GM18507 (cell line): Measurements from ENCODE around the gene ALDOB.

Experiments used
- DNase-seq: peaks from one replicate; pipeline ENCODE4 v3.0.0; 2011; ENCODE audit warnings: low read depth; ENCODE audit not compliant: insufficient read length; ENCODE audit errors: extremely low spot score
- FAIRE-seq: peaks from 2 replicates; lab custom pipeline; 2011; peaks lifted over from hg19 to GRCh38; lab: Jason Lieb, UNC

Gene ALDOB

DNA sequence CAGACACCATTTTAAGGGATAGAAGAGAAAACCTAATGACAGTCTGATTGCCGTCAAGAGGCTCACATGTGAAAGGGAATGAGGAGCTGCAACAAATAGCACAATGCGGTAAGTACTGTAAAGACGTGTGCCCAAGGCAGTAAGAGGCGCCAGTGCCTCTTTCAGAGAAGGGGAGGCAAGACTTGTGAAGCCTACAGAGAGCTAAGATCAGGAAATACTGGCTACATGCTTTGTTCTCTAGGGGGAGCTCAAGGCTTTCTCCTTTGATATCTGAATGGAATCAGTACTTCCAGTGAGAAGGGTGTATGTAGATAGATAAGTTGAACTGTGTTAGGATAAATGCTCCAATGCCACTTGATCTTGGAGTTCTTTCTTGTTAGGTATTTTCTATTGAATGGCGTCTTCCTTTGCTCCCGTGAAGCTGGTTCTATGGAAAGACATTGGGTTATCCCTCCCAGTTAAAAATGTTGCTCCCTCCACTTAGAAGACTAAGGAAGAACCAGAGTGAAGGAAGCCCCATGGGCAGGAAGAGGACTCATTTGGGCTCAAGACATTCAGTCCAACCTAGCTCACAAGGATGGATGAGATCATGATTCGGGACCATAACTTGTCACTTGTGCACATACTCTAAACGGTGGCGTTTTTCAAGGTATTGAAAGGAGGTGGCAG lies 23.5 kb upstream of the ALDOB start:
- FAIRE-seq = peak; percentile 33

DNA sequence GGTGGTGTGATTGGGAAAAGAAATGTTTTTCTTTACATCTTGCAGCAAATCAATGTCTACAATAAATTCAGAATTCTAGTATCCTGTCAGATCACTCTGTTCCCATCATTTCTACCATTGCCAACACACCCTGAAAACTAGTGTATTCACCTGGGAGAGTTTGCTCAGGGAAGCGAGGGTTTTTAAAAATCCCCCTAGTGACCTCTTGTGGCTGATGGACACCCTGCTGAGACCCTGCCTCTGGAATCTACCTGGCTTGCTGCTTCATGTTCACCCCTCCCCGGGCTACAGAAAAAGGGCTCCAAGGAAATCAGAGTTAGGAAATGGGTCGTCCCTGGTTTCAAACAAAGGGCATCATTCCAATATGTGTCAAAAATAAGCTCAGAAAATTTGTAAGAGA lies 21.4 kb upstream of the ALDOB start:
- DNase-seq (no peak), FAIRE-seq (no peak)

More for the DNA sequence above, 23.5 kb upstream of the ALDOB start:
- peak; percentile 9 for DNase-seq

DNA sequence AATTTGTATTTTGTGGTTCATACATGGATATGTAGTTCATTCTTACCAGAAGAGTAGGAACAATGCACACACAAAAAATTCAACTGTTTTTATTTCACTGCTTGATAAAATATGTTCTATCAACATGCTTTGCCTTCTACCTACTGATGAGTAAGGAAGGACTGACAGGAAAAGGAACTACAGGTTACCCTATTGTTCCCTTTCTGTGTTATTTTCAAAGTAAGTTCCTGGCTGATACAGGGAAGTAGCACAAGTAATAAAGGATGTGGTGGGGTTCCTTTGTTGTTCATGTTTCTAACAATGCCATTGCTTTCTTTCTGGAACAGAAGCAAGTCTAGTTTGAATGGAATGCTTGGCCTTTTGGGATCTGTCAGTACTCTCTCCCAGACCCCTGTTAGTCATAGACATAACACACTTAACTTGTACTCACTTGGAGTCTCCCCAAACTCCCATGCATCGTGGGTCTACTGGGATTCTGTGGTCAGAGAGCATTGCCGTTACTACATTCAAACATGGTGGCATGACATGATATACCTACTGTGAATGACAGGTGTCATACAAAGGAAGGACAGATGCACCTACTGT lies 20.2 kb upstream of the ALDOB start:
- no peak for FAIRE-seq
- no peak for DNase-seq

DNA sequence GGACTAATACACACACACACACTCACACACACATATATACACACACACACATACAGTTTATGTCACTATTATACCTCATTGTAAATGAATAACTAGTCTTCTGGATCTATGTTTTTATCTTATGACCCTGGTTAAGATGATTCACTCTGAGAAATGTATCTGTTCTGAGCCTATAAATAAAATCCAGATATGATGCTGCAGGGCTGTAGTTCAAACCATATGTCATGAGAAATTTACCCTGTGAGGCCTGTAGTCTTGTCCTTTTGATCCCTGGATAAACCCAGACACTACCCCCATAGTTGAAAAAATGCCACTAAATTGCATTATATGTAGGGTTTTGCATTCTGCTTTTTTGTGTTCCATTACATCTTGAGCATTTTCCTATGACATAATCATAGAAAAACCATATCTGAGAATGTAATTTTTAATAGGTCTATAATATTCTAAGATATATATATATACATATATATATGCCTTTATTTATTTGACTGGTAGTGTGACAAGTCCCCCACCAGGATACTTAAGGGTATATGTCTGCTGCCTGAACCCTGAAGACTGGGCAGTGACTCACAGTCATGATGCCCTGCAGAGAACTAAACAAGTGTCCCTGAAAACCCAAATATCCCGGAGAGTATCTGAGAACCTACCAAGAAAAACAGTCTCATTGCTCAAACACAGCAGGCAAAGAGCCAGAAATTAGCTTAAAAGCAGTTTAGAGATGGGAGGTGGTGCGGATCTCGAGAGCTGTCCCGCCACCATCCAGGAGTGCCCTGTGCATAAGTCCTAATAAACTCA lies 18.4 kb upstream of the ALDOB start:
- FAIRE-seq (no peak), DNase-seq (no peak)

DNA sequence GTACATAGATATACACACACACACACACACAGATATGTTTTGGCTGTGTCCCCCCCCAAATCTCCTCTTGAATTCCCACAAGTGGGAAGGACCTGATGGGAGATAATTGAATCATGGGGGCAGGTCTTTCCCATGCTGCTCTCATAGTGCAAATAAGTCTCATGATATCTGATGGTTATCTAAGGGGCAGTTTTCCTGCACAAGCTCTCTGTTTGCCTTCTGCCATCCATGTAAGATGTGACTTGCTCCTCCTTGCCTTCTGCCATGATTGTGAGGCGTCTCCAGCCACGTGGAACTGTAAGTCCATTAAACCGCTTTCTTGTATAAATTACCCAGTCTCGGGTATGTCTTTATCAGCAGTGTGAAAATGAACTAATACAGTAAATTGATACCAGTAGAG lies 15.9 kb upstream of the ALDOB start:
- DNase-seq (no peak), FAIRE-seq (no peak)

DNA sequence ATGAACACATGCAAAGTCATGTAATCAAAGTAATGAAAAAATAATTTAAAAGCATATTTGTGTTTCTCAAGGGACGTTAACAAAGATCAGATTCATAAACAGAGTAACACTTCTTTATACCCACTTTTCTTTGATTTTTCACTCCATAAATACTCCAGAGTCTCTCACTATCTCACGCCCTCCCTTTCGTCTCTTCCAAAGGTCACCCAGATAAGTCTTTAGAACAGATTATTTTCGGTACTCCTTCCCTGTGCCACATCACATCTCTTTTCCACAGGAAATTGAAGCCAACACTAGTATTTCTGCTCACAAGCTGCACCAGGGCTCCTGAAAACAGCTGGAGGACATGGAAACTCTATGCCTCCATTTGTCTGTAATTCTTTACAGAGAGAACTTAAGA lies 15.4 kb upstream of the ALDOB start:
- DNase-seq (no peak), FAIRE-seq (no peak)

DNA sequence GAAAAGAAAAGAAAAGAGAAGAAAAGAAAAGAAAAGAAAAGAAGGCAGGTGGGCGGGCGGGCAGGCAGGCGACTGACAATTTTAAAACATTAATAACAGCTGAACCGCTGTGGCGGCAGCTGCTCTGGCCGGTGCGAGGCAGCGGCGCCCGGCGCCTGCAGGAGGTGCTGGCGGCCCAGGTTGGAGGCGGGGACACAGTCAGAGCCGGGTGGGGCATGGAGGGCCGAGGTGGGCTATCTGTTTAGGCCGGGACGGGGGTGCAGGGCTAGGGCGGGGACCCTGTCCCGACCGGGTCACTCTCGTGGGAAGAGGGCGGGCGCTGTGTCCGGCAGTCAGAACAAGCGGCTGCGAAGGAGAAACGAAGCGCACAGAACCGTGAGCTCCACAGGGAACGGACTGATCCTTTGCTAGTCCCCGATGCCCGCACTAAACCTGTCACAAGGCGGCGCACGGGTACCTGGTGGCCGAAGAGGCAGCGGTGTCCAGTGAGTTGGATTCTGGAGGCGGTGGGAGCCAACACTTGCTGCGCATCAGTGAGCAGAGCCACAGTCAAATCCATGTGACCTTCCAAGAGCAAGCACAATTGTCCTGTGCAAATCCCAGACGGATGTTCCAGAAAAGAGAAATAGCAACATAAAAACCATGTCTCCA lies 13.6 kb upstream of the ALDOB start:
- DNase-seq (peak; percentile 54), FAIRE-seq (peak; percentile 68)

DNA sequence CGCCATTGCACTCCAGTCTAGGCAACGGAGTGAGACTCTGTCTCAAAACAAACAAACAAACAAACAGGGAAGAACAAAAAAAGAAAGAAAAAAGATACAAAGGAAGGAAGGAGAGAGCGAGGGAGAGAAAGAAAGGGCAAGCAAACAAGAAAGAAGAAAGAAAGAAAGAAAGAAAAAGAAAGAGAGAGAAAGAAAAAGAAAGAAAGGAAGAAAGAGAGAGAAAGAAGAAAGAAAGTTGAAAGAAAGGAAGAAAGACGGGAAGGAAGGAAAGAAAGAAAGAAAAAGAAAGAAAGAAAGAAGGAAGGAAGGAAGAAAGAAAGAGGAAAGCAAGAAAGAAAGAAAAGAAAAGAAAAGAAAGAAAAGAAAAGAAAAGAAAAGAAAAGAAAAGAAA lies 13.1 kb upstream of the ALDOB start:
- no peak for FAIRE-seq

DNA sequence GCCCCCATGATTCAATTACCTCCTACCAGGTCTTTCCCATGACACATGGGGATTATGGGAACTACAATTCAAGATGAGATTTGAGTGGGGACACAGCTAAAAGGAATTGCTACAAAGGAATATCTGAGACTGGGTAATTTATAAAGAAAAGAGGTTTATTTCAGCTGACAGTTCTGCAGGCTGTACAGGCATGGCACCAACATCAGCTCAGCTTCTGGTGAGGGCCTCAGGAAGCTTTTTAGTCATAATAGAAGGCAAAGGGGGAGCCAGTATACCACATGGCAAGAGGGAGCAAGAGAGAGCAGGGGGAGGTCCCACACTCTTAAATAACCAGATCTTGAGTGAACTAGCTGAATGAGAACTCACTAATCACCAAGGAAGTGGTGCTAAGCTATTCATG lies 11.2 kb upstream of the ALDOB start:
- FAIRE-seq (no peak), DNase-seq (no peak)

More for the DNA sequence above, 13.1 kb upstream of the ALDOB start:
- DNase-seq = no peak

DNA sequence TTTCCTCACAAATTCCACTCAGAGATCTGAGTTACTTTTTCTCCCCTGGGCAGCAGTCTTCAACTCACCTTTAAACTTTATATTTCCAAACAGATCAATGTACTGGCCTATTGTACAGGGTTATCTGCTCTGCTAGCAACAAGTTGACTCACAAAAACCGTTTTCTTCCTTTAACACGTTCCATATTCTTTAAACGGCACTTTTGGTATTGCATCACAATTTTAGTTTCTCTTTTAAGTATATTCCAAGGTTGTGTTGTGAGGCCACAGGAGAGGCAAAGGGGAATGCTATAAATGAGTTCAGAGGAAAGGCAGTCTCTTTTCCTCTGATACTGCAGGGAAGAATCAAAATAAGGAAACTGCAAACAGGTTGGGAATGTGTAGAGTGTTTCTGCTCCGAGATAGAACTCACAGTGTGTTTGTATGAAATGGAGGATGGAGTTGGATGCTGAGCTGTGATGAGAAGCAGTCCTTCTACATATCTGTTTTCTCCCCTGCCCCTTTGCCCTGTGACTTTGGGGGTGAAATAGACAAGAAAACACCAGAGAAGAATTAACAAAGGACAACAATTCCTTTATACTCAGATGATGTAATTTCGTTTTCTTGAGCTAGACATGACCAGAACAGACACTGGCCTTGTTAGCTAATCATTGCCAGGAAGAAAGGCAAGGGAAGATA lies 9.9 kb upstream of the ALDOB start:
- FAIRE-seq = no peak
- DNase-seq = no peak

DNA sequence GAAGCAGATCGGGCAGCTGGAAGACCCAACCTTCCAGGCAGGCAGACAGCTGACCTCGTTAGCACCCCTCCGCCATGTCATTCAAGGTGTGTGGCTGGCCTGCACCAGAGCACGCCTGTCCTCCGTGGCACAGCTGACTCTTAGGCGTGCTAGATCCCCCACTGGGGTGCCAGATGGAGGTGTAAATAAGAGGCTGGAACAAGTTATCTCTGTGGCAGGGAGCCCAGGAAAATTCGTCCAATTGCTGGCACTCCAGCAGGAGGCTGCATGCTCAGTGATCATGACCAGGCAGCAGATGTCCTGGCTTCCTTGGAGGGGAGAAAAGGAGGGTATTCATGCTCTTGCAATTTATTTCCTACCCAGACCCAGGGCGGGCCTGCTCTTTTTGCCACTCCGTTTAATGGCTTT lies 7.8 kb upstream of the ALDOB start:
- FAIRE-seq = no peak
- no peak for DNase-seq

DNA sequence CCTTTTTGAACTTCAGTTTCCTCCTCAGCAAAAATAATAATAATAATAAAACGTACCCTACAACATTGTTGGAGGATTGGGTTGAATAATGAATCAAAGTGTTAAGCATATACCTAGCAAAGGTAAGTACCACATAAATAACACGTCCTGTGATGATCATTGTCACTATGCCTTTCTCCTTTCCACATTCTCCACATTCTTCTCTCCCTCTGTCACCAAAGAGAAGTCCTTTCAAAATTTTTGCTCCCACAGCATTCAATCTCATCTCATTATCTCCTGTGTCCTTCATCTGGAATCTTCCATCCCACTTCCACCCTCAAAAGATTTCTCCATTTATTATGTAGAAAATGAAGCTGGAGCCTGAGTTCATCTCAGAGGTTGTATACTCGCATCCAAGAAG lies 7.2 kb upstream of the ALDOB start:
- FAIRE-seq (no peak), DNase-seq (no peak)

DNA sequence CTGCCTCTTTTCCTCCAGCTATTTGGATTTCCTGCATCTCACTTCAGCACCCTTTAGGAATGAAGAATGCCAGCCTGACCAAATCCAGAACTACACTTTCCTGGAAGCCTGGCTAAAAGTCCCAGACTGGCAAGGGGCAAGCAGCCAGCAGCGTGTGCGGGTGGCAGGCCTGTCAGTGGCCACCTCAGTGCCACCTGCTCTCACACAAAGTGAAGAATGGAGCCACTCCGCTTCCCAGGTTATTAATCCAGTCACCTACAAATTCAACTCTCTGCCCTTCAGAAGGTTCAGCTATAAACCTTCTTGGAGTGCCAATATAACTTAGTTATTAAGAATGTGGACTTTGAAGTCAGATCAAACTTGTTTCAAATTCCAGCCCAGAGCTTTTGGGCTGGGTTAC lies 6.7 kb upstream of the ALDOB start:
- FAIRE-seq (no peak), DNase-seq (no peak)

DNA sequence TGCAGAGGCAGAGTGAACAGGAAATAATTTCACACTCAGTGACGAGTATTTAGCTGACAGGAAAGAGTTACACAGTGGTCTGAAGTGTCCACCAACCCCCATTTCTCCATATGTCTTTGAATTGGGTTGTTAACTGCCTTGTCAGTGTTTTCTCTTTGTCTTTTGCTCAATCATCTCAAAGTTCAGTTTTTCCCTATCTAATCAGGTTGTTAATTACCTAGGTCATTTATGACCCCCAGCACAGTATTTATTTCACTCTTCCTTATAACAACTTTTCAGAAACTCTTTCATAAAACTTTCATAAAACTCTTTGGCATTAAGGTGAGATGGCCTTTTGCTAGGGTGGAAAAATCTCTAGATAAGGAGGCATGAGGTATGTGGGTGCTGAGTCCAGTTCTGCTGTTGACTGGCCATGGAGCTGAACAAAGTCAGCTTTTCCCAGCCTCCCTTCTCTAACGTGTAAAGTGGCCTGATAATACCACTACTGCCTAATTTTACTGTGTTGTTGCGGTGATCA lies 5.2 kb upstream of the ALDOB start:
- DNase-seq = no peak
- no peak for FAIRE-seq

DNA sequence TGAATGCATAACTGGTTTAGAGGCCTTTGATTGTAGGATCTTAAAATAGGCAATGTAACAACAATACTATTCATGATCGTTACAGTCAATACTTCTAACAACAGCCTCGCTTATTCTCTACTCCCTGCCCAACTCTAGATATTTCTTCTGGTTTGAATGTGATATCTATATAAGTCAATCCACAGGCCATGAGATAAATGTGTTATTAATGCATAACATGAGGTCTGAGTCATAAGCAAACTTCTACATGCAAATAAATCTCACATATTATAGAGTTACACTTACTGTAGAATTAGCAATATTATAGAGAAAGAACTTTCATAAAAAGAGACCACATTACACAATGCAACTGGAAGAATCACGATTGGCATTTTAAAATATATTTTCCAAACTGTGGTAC lies 2.9 kb upstream of the ALDOB start:
- FAIRE-seq (no peak), DNase-seq (no peak)

DNA sequence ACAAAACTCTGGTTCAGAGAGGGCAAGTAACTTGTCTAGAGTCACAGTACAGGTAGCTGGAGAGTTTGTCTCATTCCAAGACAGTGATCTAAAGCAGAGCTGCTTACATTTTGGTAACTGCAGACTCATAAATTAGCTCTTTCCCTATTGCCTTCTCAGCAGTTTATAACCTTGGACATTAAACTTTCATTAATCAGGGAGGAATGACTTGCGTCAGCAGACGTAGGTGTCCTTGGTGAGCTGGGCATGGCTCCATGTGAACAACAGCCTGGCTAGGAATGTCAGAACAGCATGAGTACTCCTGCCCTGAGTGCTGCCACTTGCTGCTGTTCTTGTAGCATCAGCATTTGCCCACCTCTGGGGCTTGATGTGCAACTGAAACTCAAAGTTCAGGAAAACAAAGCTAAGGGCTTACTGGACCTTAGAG lies 2.2 kb upstream of the ALDOB start:
- FAIRE-seq (no peak), DNase-seq (no peak)

DNA sequence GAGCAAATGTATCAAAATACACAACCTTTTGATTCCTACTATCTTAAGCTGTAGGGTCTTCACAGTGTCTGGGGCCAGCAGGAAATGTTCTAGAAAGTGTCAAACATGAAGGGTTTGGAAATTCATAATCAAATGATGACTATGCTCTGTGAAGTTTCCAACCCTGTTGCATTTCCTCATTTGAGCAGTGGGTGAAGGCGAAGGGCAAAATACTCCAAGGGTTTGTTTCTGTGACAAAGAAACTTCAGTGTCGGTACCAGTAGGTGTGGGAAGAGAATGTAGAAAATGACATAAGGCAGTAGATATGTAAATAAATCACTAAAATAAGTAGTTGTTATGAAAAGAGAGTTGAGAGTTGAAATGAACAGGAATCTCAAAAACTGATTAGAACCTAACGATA lies 576 bp downstream of the ALDOB start:
- FAIRE-seq = no peak
- DNase-seq = no peak

DNA sequence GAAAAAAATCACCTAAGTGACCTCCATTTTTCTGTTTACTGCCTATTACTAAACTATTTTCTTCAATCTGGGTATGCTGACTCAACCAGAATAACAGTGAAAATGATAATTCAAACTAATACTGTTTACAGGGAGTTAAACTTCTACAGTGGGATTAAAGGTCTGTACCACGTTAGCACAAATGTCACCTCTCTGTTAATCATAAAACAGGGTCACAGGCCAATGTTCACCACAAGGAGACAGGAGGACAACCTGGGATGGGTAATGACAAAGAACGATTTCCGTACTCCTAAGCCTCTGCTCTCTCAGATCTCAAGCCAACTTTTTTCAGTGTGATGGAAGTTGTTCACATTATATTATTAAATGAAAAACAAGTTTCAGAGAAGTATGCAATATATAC lies 2.3 kb downstream of the ALDOB start:
- DNase-seq = no peak
- no peak for FAIRE-seq

DNA sequence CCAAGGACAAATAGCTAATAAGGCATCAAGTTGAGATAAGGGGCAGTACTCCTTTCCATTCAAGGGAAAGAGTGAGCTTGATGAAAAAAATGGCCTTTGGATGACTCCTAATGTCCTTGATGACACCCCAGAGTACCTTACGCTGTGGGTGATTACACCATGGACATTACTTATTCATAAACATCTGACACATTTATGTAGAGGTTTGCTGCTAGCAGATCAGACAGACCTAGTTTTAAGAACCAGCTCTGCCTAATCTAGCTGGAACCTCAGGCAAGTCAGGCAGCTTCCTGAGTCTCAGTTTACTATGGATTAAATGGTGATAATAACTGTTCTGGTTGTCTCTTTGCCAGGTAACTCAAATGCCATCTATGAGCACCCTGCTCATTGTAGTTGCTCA lies 2.8 kb downstream of the ALDOB start:
- DNase-seq (no peak), FAIRE-seq (no peak)

DNA sequence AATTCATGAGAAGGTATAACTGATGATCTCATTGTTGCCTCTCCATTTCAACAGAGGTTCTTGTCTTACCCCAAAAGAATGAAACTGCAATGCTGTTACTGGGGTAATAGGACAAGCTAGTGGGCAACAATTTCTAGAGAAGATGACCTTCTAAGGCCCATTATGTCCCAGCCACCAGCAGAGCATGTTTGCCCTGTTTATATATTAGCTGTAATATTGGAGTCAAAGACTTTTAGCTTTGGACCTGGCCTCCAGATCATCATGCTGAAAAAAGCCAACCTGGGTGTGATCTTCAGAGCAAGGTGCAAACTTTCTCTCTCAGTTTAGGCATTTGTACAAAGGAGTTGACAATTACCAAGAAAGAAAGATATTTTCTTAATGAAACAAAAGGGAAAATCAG lies 3.4 kb downstream of the ALDOB start:
- FAIRE-seq (no peak), DNase-seq (no peak)
